SK-N-SH (cell line): ENCODE data around the gene PARVA. TPM values are rescaled to one million over a fixed set of nuclear protein-coding genes. Genes with fewer than 3 reads are reported as not detected.

Source experiments
- CTCF ChIA-PET: fragments of 300-600, 350-600 bp; formaldehyde crosslinking; extraction: SDS; loops from one replicate; lab custom pipeline; 2021; lab: Yijun Ruan, JAX
- POLR2A ChIA-PET: fragments of 350-600 bp; sonication (Branson Sonifier 250); formaldehyde crosslinking; extraction: SDS; loops from one replicate; lab custom pipeline; 2020; ENCODE audit warnings: antibody characterized with exemption, inconsistent platforms; lab: Yijun Ruan, JAX
- DNase-seq: peaks from one replicate; pipeline ENCODE4 v3.0.0; 2012
- H2AFZ ChIP-seq: fragments of 200-600 bp; sonication (generic); 2 replicates; pipeline ENCODE4 v1.8.1; 2016; ENCODE audit warnings: antibody characterized with exemption, mild to moderate bottlenecking, low read depth
- H3F3A ChIP-seq: fragments of 200-600 bp; sonication (generic); replicated peaks from 2 replicates; pipeline ENCODE3; 2016; ENCODE audit warnings: antibody characterized with exemption, mild to moderate bottlenecking; ENCODE audit not compliant: insufficient read depth
- H3K27ac ChIP-seq, 2 experiments: fragments of 200-500 bp in 1 of 2; fragments of 200-600 bp in 1 of 2; sonication (Bioruptor generic) in 1 of 2; sonication (generic), shearing (Covaris generic) in 1 of 2; 2 replicates each; pipeline versions ENCODE4 v1.5.1 to v1.6.1; 2014 to 2016; ENCODE audit warnings: low read depth in 2 of 2, inconsistent platforms in 1 of 2, low read length in 1 of 2, mild to moderate bottlenecking in 1 of 2, mixed read lengths in 1 of 2
- H3K27me3 ChIP-seq: fragments of 200-600 bp; sonication (generic), shearing (Covaris generic); 2 replicates; pipeline ENCODE4 v1.6.1; 2016; ENCODE audit warnings: mixed run types; ENCODE audit not compliant: insufficient read depth
- H3K36me3 ChIP-seq, 2 experiments: fragments of 200-500 bp in 1 of 2; fragments of 200-600 bp in 1 of 2; sonication (Bioruptor generic) in 1 of 2; sonication (generic) in 1 of 2; replicated peaks in 1 of 2; 2 replicates each; pipeline versions ENCODE3 to v1.5.1; 2014 to 2016; ENCODE audit warnings: low read length in 1 of 2, mild to moderate bottlenecking in 1 of 2; ENCODE audit not compliant: insufficient read depth in 2 of 2, control insufficient read depth in 1 of 2
- H3K4me1 ChIP-seq, 2 experiments: fragments of 200-500 bp in 1 of 2; fragments of 200-600 bp in 1 of 2; sonication (Bioruptor generic) in 1 of 2; sonication (generic), shearing (Covaris generic) in 1 of 2; 2 replicates each; pipeline versions ENCODE4 v1.5.1 to v1.6.1; 2014 to 2016; ENCODE audit warnings: low read depth in 1 of 2, low read length in 1 of 2, mixed run types in 1 of 2; ENCODE audit not compliant: insufficient read depth in 2 of 2, control insufficient read depth in 1 of 2
- H3K4me2 ChIP-seq: fragments of 200-600 bp; sonication (generic), shearing (Covaris generic); 2 replicates; pipeline ENCODE4 v1.6.1; 2017; ENCODE audit warnings: mixed run types
- H3K4me3 ChIP-seq, 2 experiments: fragments of 200-500 bp in 1 of 2; fragments of 200-600 bp in 1 of 2; sonication (Bioruptor generic) in 1 of 2; sonication (generic), shearing (Covaris generic) in 1 of 2; 2 replicates each; pipeline versions ENCODE4 v1.5.1 to v1.8.1; 2014 to 2016; ENCODE audit warnings: low read depth in 2 of 2, inconsistent platforms in 1 of 2, low read length in 1 of 2, mild to moderate bottlenecking in 1 of 2, mixed read lengths in 1 of 2, moderate library complexity in 1 of 2
- H3K79me2 ChIP-seq: fragments of 200-600 bp; sonication (generic); 2 replicates; pipeline ENCODE4 v1.8.1; 2017; ENCODE audit warnings: mild to moderate bottlenecking; ENCODE audit not compliant: insufficient read depth
- H3K9ac ChIP-seq: fragments of 200-600 bp; sonication (generic); 2 replicates; pipeline ENCODE4 v1.6.1; 2017; ENCODE audit warnings: mixed run types
- H3K9me2 ChIP-seq: fragments of 200-600 bp; sonication (generic); 2 replicates; pipeline ENCODE4 v1.6.1; 2017; ENCODE audit warnings: mixed run types
- H3K9me3 ChIP-seq: fragments of 200-600 bp; sonication (generic); 2 replicates; pipeline ENCODE4 v1.6.1; 2017; ENCODE audit warnings: mixed run types, mild to moderate bottlenecking, moderate library complexity
- H4K20me1 ChIP-seq: fragments of 200-600 bp; sonication (generic); 2 replicates; pipeline ENCODE4 v1.6.1; 2017; ENCODE audit warnings: mild to moderate bottlenecking, mixed run types; ENCODE audit not compliant: insufficient read depth
- ELF1 ChIP-seq: IDR thresholded peaks from 2 replicates; pipeline ENCODE4 v1.4.0; 2012
- FOSL2 ChIP-seq: IDR thresholded peaks from 2 replicates; pipeline ENCODE4 v1.4.0; 2012; ENCODE audit warnings: low read depth, mild to moderate bottlenecking, moderate library complexity, borderline replicate concordance
- FOXJ3 ChIP-seq: sonication (generic); formaldehyde crosslinking; IDR thresholded peaks from 2 replicates; pipeline ENCODE4 v1.5.1; 2020; ENCODE audit warnings: mild to moderate bottlenecking, missing genetic modification reagents
- JUND ChIP-seq: IDR thresholded peaks from 2 replicates; pipeline ENCODE4 v1.4.0; 2012
- MAX ChIP-seq: IDR thresholded peaks from 2 replicates; pipeline ENCODE4 v1.4.0; 2012; ENCODE audit warnings: low read depth
- NFIC ChIP-seq: IDR thresholded peaks from 2 replicates; pipeline ENCODE4 v1.4.0; 2012; ENCODE audit warnings: borderline replicate concordance
- TCF12 ChIP-seq: IDR thresholded peaks from 2 replicates; pipeline ENCODE4 v1.4.0; 2012
- USF2 ChIP-seq: fragments of 150-350 bp; IDR thresholded peaks from 2 replicates; pipeline ENCODE4 v1.6.1; 2017; ENCODE audit warnings: antibody characterized with exemption, low read length, low read depth, borderline replicate concordance
- ZBTB33 ChIP-seq: IDR thresholded peaks from 2 replicates; pipeline ENCODE4 v1.4.0; 2012; ENCODE audit warnings: low read depth, borderline replicate concordance
- WGBS: methylation state at CpG from one replicate; pipeline ENCODE4 v1.1.6; 2017; ENCODE audit warnings: low lambda C conversion rate; 5-methylcytosine and 5-hydroxymethylcytosine counted together
- polyA plus RNA-seq, 3 experiments: library from polyadenylated mRNA; depleted of rRNA; stranded (reverse); fragments of >200 nt; gene quantifications; 2 replicates each; pipeline ENCODE4 v1.2.3, GENCODE V29; 2012
- TF ChIP-seq, protein P1 (sequence below): IDR thresholded peaks from 2 replicates; pipeline ENCODE4; 2012

Gene PARVA
- polyA plus RNA-seq, 1 of the 3 experiments (the other 2 are of a cell fraction) = 27.6 TPM

DNA sequence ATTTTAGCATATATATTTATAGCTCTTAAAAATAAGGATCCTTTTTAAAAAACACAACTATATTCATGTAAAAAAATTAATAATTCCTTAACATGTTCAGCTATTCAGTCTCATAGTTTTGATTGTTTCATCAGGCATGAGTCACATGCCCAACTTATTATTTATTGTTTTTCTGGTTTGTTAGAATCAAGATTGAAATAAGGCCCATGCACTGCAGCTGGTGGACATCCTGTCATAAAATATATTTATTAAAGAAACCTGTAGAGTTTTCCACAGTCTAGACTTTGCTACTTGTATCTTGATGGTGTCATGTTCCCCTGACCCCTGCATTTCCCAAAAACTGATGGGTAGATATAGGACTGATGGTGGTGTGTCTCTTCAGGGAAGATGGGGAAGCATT lies 77.4 kb downstream of the PARVA start (continued):
- TF ChIP-seq USF2 = no peak
- no peak for TF ChIP-seq MAX
- no peak for TF ChIP-seq FOXJ3 (CRISPR knock-in tag)

GRCh38 chr11:12455938-12456337 lies 78.6 kb downstream of the PARVA start:
- no peaks in the 10 kb centered on the region for H3K27me3 ChIP-seq
- H3K9me2 ChIP-seq = no peaks in the 10 kb centered on the region
- TF ChIP-seq, protein P1, sequence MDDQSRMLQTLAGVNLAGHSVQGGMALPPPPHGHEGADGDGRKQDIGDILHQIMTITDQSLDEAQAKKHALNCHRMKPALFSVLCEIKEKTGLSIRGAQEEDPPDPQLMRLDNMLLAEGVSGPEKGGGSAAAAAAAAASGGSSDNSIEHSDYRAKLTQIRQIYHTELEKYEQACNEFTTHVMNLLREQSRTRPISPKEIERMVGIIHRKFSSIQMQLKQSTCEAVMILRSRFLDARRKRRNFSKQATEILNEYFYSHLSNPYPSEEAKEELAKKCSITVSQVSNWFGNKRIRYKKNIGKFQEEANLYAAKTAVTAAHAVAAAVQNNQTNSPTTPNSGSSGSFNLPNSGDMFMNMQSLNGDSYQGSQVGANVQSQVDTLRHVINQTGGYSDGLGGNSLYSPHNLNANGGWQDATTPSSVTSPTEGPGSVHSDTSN = peak; percentile 53
- TF ChIP-seq FOSL2 (peak; percentile 36; the same call in 1 of the 2 replicates), TCF12 (peak; percentile 33; the same call in 1 of the 2 replicates), NFIC (peak; percentile 74), ZBTB33 (no peak), JUND (peak; percentile 57; the same call in 1 of the 2 replicates), FOXJ3 (CRISPR knock-in tag) (no peak), ELF1 (no peak)
- peaks cover 15% of the 10 kb centered on the region for H3F3A ChIP-seq
- no peaks in the 10 kb centered on the region for H3K9me3 ChIP-seq
- peaks cover 15% of the 10 kb centered on the region for H4K20me1 ChIP-seq
- H3K4me1 ChIP-seq = peaks cover 20 to 27% of the 10 kb centered on the region in 2 experiments
- DNase-seq = no peak
- peak overlapping the region in 1 of 2 experiments; percentile 58; a peak in 1 of 4 replicates for H3K27ac ChIP-seq
- H3K79me2 ChIP-seq = peaks cover 89% of the 10 kb centered on the region
- ChIA-PET CTCF (no interaction called here), POLR2A (no interaction called here)
- H3K36me3 ChIP-seq = no peaks in the 10 kb centered on the region
- H3K9ac ChIP-seq = no peak overlapping the region
- no peak overlapping the region for H2AFZ ChIP-seq
- H3K4me2 ChIP-seq = peak overlapping the region; percentile 49; the same call in 1 of the 2 replicates
- WGBS = 77% methylated on average over 4 of the region's 4 CpGs
- H3K4me3 ChIP-seq = no peak overlapping the region
